GM12865 (cell line): ENCODE measurements around the gene NSD1.

Experiments
- DNase-seq: peaks from one replicate; pipeline ENCODE4 v3.0.0; 2010; ENCODE audit warnings: low read depth
- H3K4me3 ChIP-seq: 2 replicates; pipeline ENCODE4 v1.5.1; 2011; ENCODE audit warnings: mild to moderate bottlenecking, low read depth, low read length, control low read depth
- TF ChIP-seq, protein P1 (sequence below): IDR thresholded peaks from 2 replicates; pipeline ENCODE4 v1.5.1; 2011; ENCODE audit warnings: low read length, control low read depth, low read depth, inconsistent platforms; ENCODE audit not compliant: insufficient read depth; ENCODE audit errors: missing control alignments

Gene NSD1

DNA sequence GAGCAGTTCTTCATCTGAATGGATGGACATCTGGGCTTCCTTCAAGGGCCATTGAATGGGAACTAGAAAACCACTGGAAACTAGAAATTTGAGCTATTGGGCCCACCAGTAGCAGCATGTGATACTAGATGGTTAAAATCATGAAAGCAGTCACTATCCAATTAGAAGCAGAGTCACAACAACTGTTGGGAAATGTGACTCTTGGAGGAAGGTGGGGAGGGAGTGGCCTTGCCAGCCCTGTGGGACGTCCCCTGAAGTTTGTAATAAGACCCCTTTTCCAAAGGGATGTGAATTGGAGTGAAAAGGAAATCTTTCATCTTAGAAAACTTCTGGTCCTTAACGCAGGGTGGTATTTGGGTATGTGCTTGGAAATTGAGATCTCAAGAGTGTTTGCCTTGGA, 164.3 kb downstream of the NSD1 start:
- DNase-seq, result no peak
- H3K4me3 ChIP-seq, result no peak overlapping the region
- TF ChIP-seq, protein P1, sequence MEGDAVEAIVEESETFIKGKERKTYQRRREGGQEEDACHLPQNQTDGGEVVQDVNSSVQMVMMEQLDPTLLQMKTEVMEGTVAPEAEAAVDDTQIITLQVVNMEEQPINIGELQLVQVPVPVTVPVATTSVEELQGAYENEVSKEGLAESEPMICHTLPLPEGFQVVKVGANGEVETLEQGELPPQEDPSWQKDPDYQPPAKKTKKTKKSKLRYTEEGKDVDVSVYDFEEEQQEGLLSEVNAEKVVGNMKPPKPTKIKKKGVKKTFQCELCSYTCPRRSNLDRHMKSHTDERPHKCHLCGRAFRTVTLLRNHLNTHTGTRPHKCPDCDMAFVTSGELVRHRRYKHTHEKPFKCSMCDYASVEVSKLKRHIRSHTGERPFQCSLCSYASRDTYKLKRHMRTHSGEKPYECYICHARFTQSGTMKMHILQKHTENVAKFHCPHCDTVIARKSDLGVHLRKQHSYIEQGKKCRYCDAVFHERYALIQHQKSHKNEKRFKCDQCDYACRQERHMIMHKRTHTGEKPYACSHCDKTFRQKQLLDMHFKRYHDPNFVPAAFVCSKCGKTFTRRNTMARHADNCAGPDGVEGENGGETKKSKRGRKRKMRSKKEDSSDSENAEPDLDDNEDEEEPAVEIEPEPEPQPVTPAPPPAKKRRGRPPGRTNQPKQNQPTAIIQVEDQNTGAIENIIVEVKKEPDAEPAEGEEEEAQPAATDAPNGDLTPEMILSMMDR, result no peak

DNA sequence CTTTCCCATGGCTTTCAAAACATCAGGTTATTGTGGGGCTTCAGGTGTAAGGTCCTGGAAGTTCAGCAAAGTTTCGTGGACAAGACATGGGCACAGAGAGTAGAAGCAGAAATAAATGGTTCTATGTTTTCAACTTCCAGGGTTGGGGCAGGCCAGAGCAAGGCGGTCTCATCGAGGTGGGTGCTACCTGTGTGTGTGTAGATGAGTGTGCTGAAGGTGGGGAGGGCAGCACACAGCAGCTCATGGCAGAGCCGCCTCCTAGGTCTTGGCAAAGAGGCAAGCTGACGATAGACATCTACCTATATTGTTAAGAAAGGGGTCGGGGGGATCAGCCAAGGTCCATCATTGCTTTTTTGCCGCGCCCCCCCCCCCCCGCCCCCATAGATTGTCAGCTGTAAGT, 166.1 kb downstream of the NSD1 start:
- TF ChIP-seq, protein P1, result no peak
- no peak overlapping the region for H3K4me3 ChIP-seq
- DNase-seq, result no peak

DNA sequence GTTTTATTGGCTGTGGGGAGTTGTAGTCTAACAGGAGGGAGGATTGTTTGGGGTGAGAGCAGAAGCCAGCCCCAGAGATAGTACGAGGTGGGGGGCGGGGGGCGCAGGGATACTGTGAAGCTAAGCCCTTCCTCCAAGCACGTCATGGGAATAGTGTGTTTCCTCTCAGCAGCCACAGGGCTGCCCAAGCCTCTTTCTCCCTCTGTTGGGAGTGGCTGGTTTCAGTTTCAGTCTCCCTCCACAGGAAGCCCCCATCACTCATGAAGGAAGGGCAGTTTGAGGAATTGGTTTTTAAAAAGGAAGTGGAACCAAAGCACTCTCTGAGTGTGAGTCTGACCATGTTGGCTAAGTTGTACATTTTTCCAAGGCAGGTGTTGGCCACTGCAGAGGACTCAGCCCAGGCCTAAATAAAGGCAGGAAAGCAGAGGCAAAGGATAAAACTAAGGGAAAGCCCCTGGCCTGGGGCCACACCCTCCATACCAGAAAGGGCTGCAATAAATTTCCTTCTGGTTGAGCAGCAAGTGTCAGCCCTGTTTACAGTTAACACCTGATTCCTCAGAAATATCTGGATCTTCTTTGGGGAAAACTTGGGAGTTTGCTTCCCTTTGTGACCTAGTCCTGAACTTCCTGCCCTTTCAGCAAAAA, 166.8 kb downstream of the NSD1 start:
- H3K4me3 ChIP-seq, result peak overlapping the region; percentile 15
- TF ChIP-seq, protein P1, result no peak
- peak; percentile 84 for DNase-seq

DNA sequence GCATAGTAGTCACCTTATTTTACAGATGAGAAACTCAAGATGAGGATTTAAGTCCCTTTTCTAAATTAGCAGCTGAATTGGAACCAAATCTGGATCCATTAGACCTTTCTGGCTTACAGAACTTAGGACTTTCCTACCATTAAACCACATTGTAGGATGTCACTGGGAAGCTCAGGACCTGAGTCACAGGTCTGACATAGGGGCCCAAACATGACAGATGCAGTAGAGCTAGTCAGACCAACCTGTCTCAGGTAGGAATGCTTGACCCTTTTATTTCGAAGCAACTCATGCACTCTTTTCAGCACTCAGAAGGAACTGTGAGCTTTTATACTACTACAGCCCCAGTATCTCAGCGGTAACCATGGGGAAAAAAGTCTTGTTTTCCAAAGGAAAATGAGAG, 167.4 kb downstream of the NSD1 start:
- H3K4me3 ChIP-seq, result peak overlapping the region; percentile 15
- TF ChIP-seq, protein P1, result no peak
- no peak for DNase-seq

DNA sequence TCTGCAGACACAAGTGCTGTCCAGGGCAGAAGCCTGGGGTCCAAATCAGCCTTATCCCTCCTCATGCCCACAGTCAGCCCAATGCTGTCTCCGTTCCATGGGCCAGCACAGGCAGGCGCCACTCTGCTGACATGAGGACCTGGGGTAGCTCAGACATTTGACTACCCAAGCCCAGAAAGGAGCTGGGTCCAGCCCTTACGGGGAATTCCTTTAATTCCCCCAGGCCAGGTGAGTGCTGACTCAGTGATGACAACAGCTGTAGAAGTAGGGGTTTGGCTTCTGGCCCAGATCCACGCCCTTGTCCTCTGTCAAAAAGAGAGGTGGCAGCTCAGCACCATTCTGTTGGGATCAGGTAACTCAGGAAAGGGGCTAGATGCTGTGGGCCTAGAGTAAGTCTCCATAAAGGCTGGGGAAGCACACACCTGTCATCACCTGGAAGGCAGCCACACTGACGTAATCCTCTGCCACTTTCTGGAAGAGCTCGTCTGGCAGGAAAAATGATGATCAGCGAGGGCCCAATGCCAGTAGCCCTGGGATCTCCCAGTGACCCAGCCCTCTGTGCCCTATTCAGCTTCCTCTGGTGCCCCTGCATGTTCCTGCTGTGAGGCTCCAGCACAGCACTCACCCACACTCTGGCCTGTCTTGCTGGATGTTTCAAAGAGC, 168.1 kb downstream of the NSD1 start:
- H3K4me3 ChIP-seq, result no peak overlapping the region
- TF ChIP-seq, protein P1, result no peak
- peak; percentile 66 for DNase-seq

DNA sequence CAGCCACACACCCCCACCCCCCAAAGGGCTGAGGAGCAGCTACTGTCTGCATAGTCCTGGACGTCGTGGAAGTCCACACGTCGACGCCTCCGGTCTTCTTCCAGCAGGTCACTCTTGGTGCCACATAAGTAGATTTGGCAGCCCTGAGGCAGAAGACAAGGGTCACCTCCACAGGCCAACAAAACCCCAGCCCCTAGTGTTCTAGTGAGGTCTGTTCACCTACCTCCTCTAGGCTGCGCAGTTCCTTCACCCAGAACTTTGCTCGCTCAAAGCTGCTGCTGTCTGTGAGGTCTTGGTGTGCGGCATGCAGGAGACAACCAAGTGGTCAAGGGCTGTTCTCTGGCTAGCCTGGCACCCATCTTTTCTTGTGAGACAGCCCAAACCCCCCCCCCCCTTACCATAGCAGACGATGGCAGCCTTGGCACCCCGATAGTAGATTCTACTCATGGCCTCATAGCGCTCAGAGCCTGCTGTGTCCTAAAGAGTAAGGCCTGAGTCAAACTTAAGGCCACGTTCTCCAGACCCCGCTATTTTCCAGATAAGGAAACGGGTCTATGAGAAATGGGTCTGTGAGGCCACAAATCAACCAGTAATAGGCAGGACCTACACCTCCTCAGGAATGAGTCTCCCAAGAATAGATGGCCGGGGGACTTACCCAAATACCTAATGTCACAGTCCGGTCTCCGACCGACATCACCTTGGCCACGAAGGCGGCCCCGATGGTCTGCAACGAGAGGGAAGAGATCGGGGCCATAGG, 169.0 kb downstream of the NSD1 start:
- DNase-seq, result peak; percentile 68
- TF ChIP-seq, protein P1, result peak; percentile 23
- peak overlapping the region; percentile 77 for H3K4me3 ChIP-seq
